Hindlimb muscle (tissue), 1 donor: Measurements from ENCODE around the gene SEC24C. TPM values are rescaled to one million over a fixed set of nuclear protein-coding genes. Genes with fewer than 3 reads are reported as not detected.
A peak's percentile ranks its signal among the peaks of the same experiment; 100 is the strongest.
"Not testable (repeated sequence)": the region's sequence is repeated elsewhere in the genome, so short reads cannot be mapped to it uniquely, and the experiment has no call there.

Experiments
- DNase-seq: peaks from one replicate; pipeline ENCODE4 v3.0.0-alpha.2; 2013
- polyA plus RNA-seq: library from polyadenylated mRNA; unstranded; fragments of 120-200 nt; gene quantifications from one replicate; pipeline ENCODE4 v1.2.1, GENCODE V29; 2013; ENCODE audit not compliant: insufficient read length

SEC24C gene
- polyA plus RNA-seq = 50.5 TPM

- peak; percentile 98 for DNase-seq
Measured at GRCh38 chr10:73743905-73744663, at the start of gene SEC24C. Gene SEC24C (plus strand): TSS chr10:73744372. CDS start chr10:73746833, 2,461 bp downstream.

- DNase-seq = not testable (repeated sequence)
Measured at GRCh38 chr10:73695302-73695701, 48.9 kb upstream of the SEC24C start.

GRCh38 chr10:73697675-73698159 is 46.5 kb upstream of the SEC24C start, which contains the start of gene AGAP5:
Gene AGAP5 (minus strand): TSS chr10:73698109. CDS start chr10:73697755, 354 bp downstream.
- not testable (repeated sequence) for DNase-seq

GRCh38 chr10:73698819-73699218 is 45.4 kb upstream of the SEC24C start:
- DNase-seq = not testable (repeated sequence)

GRCh38 chr10:73703924-73704323 is 40.2 kb upstream of the SEC24C start:
- DNase-seq = not testable (repeated sequence)

- DNase-seq = not testable (repeated sequence)
Measured at GRCh38 chr10:73705506-73706072, 38.6 kb upstream of the SEC24C start.

GRCh38 chr10:73706488-73706887 is 37.7 kb upstream of the SEC24C start:
- not testable (repeated sequence) for DNase-seq

GRCh38 chr10:73707628-73708027 is 36.5 kb upstream of the SEC24C start:
- DNase-seq = not testable (repeated sequence)

GRCh38 chr10:73708122-73708521 is 36.0 kb upstream of the SEC24C start:
- DNase-seq = not testable (repeated sequence)

GRCh38 chr10:73711683-73712082 is 32.5 kb upstream of the SEC24C start:
- DNase-seq = not testable (repeated sequence)

GRCh38 chr10:73713912-73714311 is 30.3 kb upstream of the SEC24C start:
- DNase-seq = not testable (repeated sequence)

GRCh38 chr10:73714483-73714882 is 29.7 kb upstream of the SEC24C start:
- DNase-seq = not testable (repeated sequence)

- DNase-seq = not testable (repeated sequence)
Measured at GRCh38 chr10:73715179-73716156, 28.7 kb upstream of the SEC24C start.

GRCh38 chr10:73716251-73716650 is 27.9 kb upstream of the SEC24C start:
- no peak for DNase-seq

GRCh38 chr10:73717556-73717955 is 26.6 kb upstream of the SEC24C start:
- DNase-seq = no peak

GRCh38 chr10:73720561-73720960 is 23.6 kb upstream of the SEC24C start:
- DNase-seq = not testable (repeated sequence)

- DNase-seq = no peak
Measured at GRCh38 chr10:73723516-73723915, 20.7 kb upstream of the SEC24C start.

- not testable (repeated sequence) for DNase-seq
Measured at GRCh38 chr10:73729781-73730152, 14.4 kb upstream of the SEC24C start.

GRCh38 chr10:73730153-73730906 is 13.8 kb upstream of the SEC24C start:
- peak; percentile 90 for DNase-seq

GRCh38 chr10:73731588-73732375 is 12.4 kb upstream of the SEC24C start:
- no peak for DNase-seq

GRCh38 chr10:73732426-73732825 is 11.7 kb upstream of the SEC24C start:
- no peak for DNase-seq
